IMR-90 (cell line): ENCODE results near the gene TCERG1L. TPM values are rescaled to one million over a fixed set of nuclear protein-coding genes. Genes with fewer than 3 reads are reported as not detected.

Source experiments
- ATAC-seq: fragments of 200-7000 bp; cut with Tn5 transposase; 2 replicates; pipeline ENCODE4 v1.9.1; 2020; ENCODE audit warnings: low read depth, mild to moderate bottlenecking, moderate library complexity
- BruUV-seq: library from RNA; stranded (reverse); fragments of 400-500 nt; replicated peaks from 2 replicates; lab custom pipeline; 2021; lab: Mats Ljungman, UMichigan
- CTCF ChIA-PET: fragments of 300-600 bp; formaldehyde crosslinking; extraction: SDS; loops from one replicate; lab custom pipeline; 2021; ENCODE audit warnings: antibody characterized with exemption; lab: Yijun Ruan, JAX
- POLR2A ChIA-PET: fragments of 300-600 bp; sonication (Branson Sonifier 250); formaldehyde crosslinking; loops from one replicate; lab custom pipeline; 2022; ENCODE audit warnings: antibody characterized with exemption; ENCODE audit not compliant: unreplicated experiment; lab: Charles Lee
- DNase-seq: peaks from one replicate; pipeline ENCODE4 v3.0.0; 2013
- H2AFZ ChIP-seq: replicated peaks from 2 replicates; pipeline ENCODE3; 2013; ENCODE audit warnings: low read length, mild to moderate bottlenecking; ENCODE audit not compliant: poor library complexity
- H2AK5ac ChIP-seq: 2 replicates; pipeline ENCODE4 v1.6.1; 2013; ENCODE audit warnings: low read depth, low read length, inconsistent platforms
- H2AK9ac ChIP-seq: replicated peaks from 2 replicates; pipeline ENCODE3; 2013; ENCODE audit warnings: mild to moderate bottlenecking, low read depth, low read length, moderate library complexity; ENCODE audit not compliant: poor library complexity
- H2BK120ac ChIP-seq: 2 replicates; pipeline ENCODE4 v1.6.1; 2013; ENCODE audit warnings: low read depth, low read length, inconsistent platforms
- H2BK15ac ChIP-seq: 3 replicates; pipeline ENCODE4 v1.6.1; 2013; ENCODE audit warnings: low read depth, low read length, inconsistent platforms
- H2BK20ac ChIP-seq: 2 replicates; pipeline ENCODE4 v1.6.1; 2013; ENCODE audit warnings: low read depth, mild to moderate bottlenecking, inconsistent platforms, low read length, moderate library complexity
- H2BK5ac ChIP-seq: 2 replicates; pipeline ENCODE4 v1.6.1; 2013; ENCODE audit warnings: mild to moderate bottlenecking, low read depth, low read length, inconsistent platforms; ENCODE audit not compliant: poor library complexity, severe bottlenecking
- H3K14ac ChIP-seq: replicated peaks from 2 replicates; pipeline ENCODE4 v1.6.1; 2013; ENCODE audit warnings: low read depth, low read length, inconsistent platforms
- H3K18ac ChIP-seq: 2 replicates; pipeline ENCODE4 v1.6.1; 2013; ENCODE audit warnings: low read depth, low read length, control low read depth
- H3K23ac ChIP-seq: 2 replicates; pipeline ENCODE4 v1.6.1; 2013; ENCODE audit warnings: low read depth, low read length, inconsistent platforms
- H3K27ac ChIP-seq: 2 replicates; pipeline ENCODE4 v1.5.1; 2013; ENCODE audit warnings: mild to moderate bottlenecking, control low read depth, low read length; ENCODE audit not compliant: insufficient read depth
- H3K27me3 ChIP-seq: 2 replicates; pipeline ENCODE4 v1.6.1; 2013; ENCODE audit warnings: low read length; ENCODE audit not compliant: control insufficient read depth, insufficient read depth
- H3K36me3 ChIP-seq: 2 replicates; pipeline ENCODE4 v1.6.1; 2013; ENCODE audit warnings: low read length, mixed read lengths; ENCODE audit not compliant: control insufficient read depth, insufficient read depth
- H3K4ac ChIP-seq: 2 replicates; pipeline ENCODE4 v1.6.1; 2013; ENCODE audit warnings: low read depth, low read length, inconsistent platforms
- H3K4me1 ChIP-seq: 2 replicates; pipeline ENCODE4 v1.6.1; 2013; ENCODE audit warnings: low read length, mixed read lengths; ENCODE audit not compliant: control insufficient read depth, insufficient read depth
- H3K4me2 ChIP-seq: 2 replicates; pipeline ENCODE4 v1.6.1; 2013; ENCODE audit warnings: low read depth, mild to moderate bottlenecking, control low read depth, low read length, moderate library complexity
- H3K4me3 ChIP-seq: 2 replicates; pipeline ENCODE4 v1.5.1; 2013; ENCODE audit warnings: low read depth, mild to moderate bottlenecking, control low read depth, low read length, moderate library complexity; ENCODE audit not compliant: insufficient read depth
- H3K56ac ChIP-seq: 2 replicates; pipeline ENCODE4 v1.6.1; 2013; ENCODE audit warnings: low read length, inconsistent platforms; ENCODE audit not compliant: insufficient read depth; ENCODE audit errors: extremely low read depth
- H3K79me1 ChIP-seq, 2 experiments: 2 replicates each; pipeline ENCODE4 v1.6.1; 2013; ENCODE audit warnings: low read length in 2 of 2, inconsistent platforms in 1 of 2, low read depth in 1 of 2
- H3K9ac ChIP-seq: 2 replicates; pipeline ENCODE4 v1.6.1; 2013; ENCODE audit warnings: low read depth, low read length, control low read depth
- H3K9me1 ChIP-seq: 2 replicates; pipeline ENCODE4 v1.6.1; 2013; ENCODE audit warnings: low read length, inconsistent platforms; ENCODE audit not compliant: insufficient read depth
- H3K9me3 ChIP-seq: 2 replicates; pipeline ENCODE4 v1.6.1; 2013; ENCODE audit warnings: low read length; ENCODE audit not compliant: control insufficient read depth, insufficient read depth
- H4K20me1 ChIP-seq: 2 replicates; pipeline ENCODE4 v1.6.1; 2013; ENCODE audit warnings: low read length, inconsistent platforms; ENCODE audit not compliant: insufficient read depth
- H4K5ac ChIP-seq: 2 replicates; pipeline ENCODE4 v1.6.1; 2013; ENCODE audit warnings: mild to moderate bottlenecking, low read depth, low read length, control low read depth
- H4K8ac ChIP-seq, 2 experiments: 2 replicates each; pipeline ENCODE4 v1.6.1; 2013; ENCODE audit warnings: low read depth in 2 of 2, low read length in 2 of 2, control low read depth in 1 of 2, inconsistent platforms in 1 of 2
- H4K91ac ChIP-seq: 2 replicates; pipeline ENCODE4 v1.6.1; 2013; ENCODE audit warnings: low read depth, low read length, inconsistent platforms; ENCODE audit not compliant: insufficient read depth
- CEBPB ChIP-seq: IDR thresholded peaks from 2 replicates; pipeline ENCODE4 v1.6.1; 2012; ENCODE audit warnings: low read depth, low read length, improper control_type of control experiment
- MAFK ChIP-seq: IDR thresholded peaks from 2 replicates; pipeline ENCODE4 v1.6.1; 2012; ENCODE audit warnings: low read depth, low read length, improper control_type of control experiment
- MAZ ChIP-seq: IDR thresholded peaks from 2 replicates; pipeline ENCODE4 v1.6.1; 2012; ENCODE audit warnings: low read depth, mild to moderate bottlenecking, low read length, improper control_type of control experiment, moderate library complexity, borderline replicate concordance
- MXI1 ChIP-seq: IDR thresholded peaks from 2 replicates; pipeline ENCODE4 v1.6.1; 2012; ENCODE audit warnings: low read depth, mild to moderate bottlenecking, low read length, moderate library complexity, borderline replicate concordance
- POLR2A ChIP-seq: IDR thresholded peaks from 2 replicates; pipeline ENCODE4 v1.6.1; 2012; ENCODE audit warnings: mild to moderate bottlenecking, low read depth, low read length
- RAD21 ChIP-seq: IDR thresholded peaks from 2 replicates; pipeline ENCODE4 v1.6.1; 2012; ENCODE audit warnings: low read length, improper control_type of control experiment
- RCOR1 ChIP-seq: IDR thresholded peaks from 2 replicates; pipeline ENCODE4 v1.6.1; 2012; ENCODE audit warnings: mild to moderate bottlenecking, low read length, improper control_type of control experiment; ENCODE audit not compliant: insufficient replicate concordance
- RFX5 ChIP-seq: IDR thresholded peaks from 2 replicates; pipeline ENCODE4 v1.8.0; 2012; ENCODE audit warnings: low read depth, mild to moderate bottlenecking, low read length, moderate library complexity
- WGBS, 2 experiments: methylation state at CpG; one replicate each; pipeline versions ENCODE4 v1.1.5 to v1.1.7; 2013; ENCODE audit warnings: missing lambda C conversion rate in 2 of 2; ENCODE audit not compliant: insufficient read length in 1 of 2; ENCODE audit errors: extremely low coverage in 2 of 2; 5-methylcytosine and 5-hydroxymethylcytosine counted together
- dilution Hi-C: fragments of 300-500 bp; cut with HindIII; formaldehyde crosslinking; loops from one replicate; pipeline ENCODE4 v1.14.3; 2018; ENCODE audit warnings: low sequenced_read_pairs; ENCODE audit not compliant: unreplicated experiment
- in situ Hi-C: fragments of 300-500 bp; cut with MboI; formaldehyde crosslinking; loops from 3 replicates; pipeline ENCODE4 v1.14.3; 2019; ENCODE audit warnings: low sequenced_read_pairs, inconsistent platforms, mixed read lengths
- intact Hi-C: fragments of 100-400 bp; cut with micrococcal nuclease; formaldehyde crosslinking; loops from 2 replicates; pipeline ENCODE4 v1.10.0; 2022
- polyA plus RNA-seq, 3 experiments: library from polyadenylated mRNA; depleted of rRNA; stranded (reverse); fragments of >200 nt; gene quantifications; 2 replicates each; pipeline ENCODE4 v1.2.3, GENCODE V29; 2012; ENCODE audit warnings: low replicate concordance in 1 of 3
- total RNA-seq: library from RNA; depleted of rRNA; stranded (reverse); fragments of >200 nt; gene quantifications from 2 replicates; pipeline ENCODE4 v1.2.3, GENCODE V29; 2012
- TF ChIP-seq, protein P1 (sequence below): fragments of 150-350 bp; IDR thresholded peaks from 2 replicates; pipeline ENCODE4 v1.6.1; 2017; ENCODE audit warnings: mild to moderate bottlenecking, antibody characterized with exemption, low read length, low read depth
- TF ChIP-seq, protein P2 (sequence below): fragments of 150-350 bp; IDR thresholded peaks from 2 replicates; pipeline ENCODE4 v1.6.1; 2016; ENCODE audit warnings: low read depth, mild to moderate bottlenecking, low read length, moderate library complexity, borderline replicate concordance

The TCERG1L gene
- total and polyA plus RNA-seq, 2 of the 4 experiments (the other 2 are of a cell fraction), result not detected

DNA sequence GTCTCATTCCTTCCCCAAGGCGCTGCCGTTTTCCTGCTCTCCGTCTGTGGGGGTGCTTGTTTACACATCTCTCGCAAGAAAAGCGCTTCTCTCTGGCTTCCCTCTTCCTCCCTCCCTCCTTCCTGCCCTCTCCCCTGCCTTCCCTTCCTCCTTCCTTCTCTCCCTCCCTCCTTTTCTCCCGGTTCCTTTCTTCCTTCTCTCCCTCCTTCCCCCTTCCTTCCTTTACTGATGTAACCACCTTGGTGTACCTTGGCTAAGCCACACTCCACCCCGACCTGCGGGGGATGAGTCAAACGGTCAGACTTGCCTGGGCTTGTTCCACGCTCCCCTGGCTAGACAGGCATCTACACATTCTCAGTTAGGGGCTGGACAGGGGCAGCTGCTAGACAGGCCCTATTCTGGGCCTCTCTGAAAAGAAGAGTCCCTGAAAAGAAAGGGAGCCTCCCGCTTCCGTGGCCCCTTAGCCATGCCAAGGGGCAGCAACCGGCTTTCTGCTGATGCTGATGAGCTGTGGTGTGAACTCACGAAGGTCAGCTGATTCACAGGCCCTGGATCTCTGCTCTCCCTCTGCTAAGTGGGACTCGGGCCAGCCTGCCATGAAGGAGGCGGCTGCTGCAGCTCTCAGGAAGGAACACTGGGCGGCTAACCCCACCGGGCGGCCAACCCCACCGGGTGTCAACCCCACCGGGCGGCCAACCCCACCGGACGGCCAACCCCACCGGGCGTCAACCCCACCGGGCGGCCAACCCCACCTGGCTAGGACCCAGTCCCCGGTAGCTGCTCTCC lies 216.8 kb downstream of the TCERG1L start:
- DNase-seq, result no peak
- in situ Hi-C loops (no loop called here), intact Hi-C loops (no loop called here), dilution Hi-C loops (no loop called here)
- H3K9ac ChIP-seq, result no peak overlapping the region
- no peak overlapping the region for H2BK120ac ChIP-seq
- no peak overlapping the region for H2AK9ac ChIP-seq
- no peak overlapping the region for H2AFZ ChIP-seq
- TF ChIP-seq CEBPB (no peak), MAFK (no peak), RCOR1 (no peak), POLR2A (no peak), RAD21 (no peak), MAZ (no peak), RFX5 (no peak), MXI1 (no peak)
- TF ChIP-seq, protein P1, sequence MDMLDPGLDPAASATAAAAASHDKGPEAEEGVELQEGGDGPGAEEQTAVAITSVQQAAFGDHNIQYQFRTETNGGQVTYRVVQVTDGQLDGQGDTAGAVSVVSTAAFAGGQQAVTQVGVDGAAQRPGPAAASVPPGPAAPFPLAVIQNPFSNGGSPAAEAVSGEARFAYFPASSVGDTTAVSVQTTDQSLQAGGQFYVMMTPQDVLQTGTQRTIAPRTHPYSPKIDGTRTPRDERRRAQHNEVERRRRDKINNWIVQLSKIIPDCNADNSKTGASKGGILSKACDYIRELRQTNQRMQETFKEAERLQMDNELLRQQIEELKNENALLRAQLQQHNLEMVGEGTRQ, result no peak
- TF ChIP-seq, protein P2, sequence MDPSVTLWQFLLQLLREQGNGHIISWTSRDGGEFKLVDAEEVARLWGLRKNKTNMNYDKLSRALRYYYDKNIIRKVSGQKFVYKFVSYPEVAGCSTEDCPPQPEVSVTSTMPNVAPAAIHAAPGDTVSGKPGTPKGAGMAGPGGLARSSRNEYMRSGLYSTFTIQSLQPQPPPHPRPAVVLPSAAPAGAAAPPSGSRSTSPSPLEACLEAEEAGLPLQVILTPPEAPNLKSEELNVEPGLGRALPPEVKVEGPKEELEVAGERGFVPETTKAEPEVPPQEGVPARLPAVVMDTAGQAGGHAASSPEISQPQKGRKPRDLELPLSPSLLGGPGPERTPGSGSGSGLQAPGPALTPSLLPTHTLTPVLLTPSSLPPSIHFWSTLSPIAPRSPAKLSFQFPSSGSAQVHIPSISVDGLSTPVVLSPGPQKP, result no peak
- H4K91ac ChIP-seq, result no peak overlapping the region
- no peak overlapping the region for H3K4me2 ChIP-seq
- H3K27ac ChIP-seq, result no peak overlapping the region
- H3K14ac ChIP-seq, result no peak overlapping the region
- H3K56ac ChIP-seq, result no peak overlapping the region
- no peaks in the 10 kb centered on the region for H3K79me1 ChIP-seq
- no peak overlapping the region for H4K5ac ChIP-seq
- ChIA-PET CTCF (no interaction called here), POLR2A (no interaction called here)
- peak; percentile 54; the same call in 1 of the 2 replicates for ATAC-seq
- no peak overlapping the region for H3K4me3 ChIP-seq
- no peak overlapping the region for H2AK5ac ChIP-seq
- no peak overlapping the region for H2BK20ac ChIP-seq
- H3K23ac ChIP-seq, result no peak overlapping the region
- H3K9me3 ChIP-seq, result peaks cover 37% of the 10 kb centered on the region
- H2BK15ac ChIP-seq, result no peak overlapping the region
- BruUV-seq, result no TSS peak
- no peak overlapping the region for H3K4ac ChIP-seq
- no peaks in the 10 kb centered on the region for H4K20me1 ChIP-seq
- H2BK5ac ChIP-seq, result no peak overlapping the region
- no peak overlapping the region for H4K8ac ChIP-seq
- 13% methylated on average over 12 of the region's 29 CpGs; no CpG with 5 or more reads in 1 of the 2 experiments for WGBS, 2 experiments
- no peaks in the 10 kb centered on the region for H3K4me1 ChIP-seq
- H3K27me3 ChIP-seq, result no peaks in the 10 kb centered on the region
- no peaks in the 10 kb centered on the region for H3K9me1 ChIP-seq
- H3K36me3 ChIP-seq, result no peaks in the 10 kb centered on the region
- H3K18ac ChIP-seq, result no peak overlapping the region
